GM18508 (cell line): ENCODE measurements around the gene BTG4.

ENCODE experiments used
- ATAC-seq: cut with Tn5 transposase; IDR thresholded peaks from one replicate; pipeline ENCODE4 v1.9.1; 2021; ENCODE audit warnings: moderate number of reproducible peaks; ENCODE audit not compliant: insufficient read depth, unreplicated experiment

The BTG4 gene

GRCh38 chr11:111457731-111458368, 54.3 kb downstream of the BTG4 start:
- no peak for ATAC-seq

DNA sequence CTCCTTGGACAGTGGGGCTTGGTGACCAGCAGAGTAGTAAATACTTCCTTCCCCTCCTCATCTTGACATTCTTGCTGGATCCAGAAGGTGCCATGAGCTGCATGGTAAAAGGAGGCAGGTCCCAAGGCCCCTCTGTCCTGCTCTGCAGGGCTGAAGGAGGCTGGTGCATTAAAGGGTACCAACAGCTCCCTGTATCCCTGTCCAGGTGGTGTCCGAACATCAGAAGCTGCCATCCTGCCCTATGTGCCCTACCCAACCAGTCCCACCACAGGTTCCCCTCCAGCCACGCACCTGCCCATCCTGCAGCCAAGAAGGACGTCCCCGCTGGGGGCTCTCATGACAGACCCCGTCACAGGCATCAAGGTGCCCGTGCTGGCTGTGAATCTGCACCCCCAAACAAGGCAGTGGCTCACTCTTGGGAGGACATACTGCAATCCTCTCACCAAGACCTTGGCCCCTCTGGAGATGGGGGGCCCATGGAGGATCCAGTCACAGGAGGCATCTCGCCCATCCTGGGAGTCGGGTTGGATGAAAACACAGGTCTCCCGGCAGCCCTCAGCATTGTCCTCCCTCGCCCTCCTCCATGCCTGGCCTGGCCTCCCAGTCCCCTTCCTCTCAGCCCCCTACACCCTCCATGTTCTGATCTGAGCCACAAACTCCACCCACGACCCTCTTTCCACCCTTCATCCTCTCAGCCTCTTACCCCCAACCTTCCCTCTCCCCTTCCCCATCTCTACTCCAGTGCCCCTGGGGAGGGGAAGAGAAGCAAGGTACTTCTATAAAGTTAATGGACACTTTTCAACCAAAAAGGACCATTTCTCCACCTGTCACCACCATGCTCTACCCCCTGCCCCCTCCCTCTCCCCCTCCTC, 55.1 kb downstream of the BTG4 start:
- ATAC-seq: no peak

DNA sequence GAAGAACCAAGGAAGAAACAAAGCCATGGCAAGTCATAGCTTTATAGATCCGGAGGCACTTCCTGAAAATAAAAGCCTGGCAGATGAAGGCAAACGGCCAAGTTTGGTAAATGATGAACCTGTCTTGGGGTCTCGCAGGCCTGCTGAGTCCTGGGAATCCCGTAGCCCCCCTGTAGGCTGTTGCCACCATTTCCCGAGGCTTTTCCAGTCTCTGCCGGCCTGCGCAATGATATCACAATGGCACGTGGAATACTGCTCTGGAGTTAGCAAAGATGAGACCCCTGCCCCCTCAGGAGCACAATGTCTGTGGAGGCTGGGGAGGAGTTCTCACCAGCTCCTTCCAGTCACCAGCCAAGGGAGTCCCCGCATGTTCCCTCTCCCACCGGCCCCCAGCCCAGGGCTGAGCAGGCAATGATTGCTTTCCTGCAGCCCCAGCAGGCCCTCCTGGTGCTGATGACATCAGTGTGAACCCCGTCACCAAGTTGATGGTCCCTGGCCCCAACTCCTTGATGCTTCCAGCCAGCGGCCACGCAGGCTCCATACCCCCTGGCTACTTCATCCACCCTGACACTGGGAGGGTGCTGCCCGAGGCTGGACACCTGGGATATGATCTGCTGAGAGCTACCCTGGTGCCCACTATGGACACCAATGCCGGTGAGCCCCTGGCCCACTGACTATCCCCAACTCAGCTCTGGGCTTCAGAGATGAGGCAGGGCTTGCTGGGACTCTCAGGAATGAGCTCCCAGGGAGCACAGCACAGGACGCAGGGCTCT, 55.9 kb downstream of the BTG4 start:
- no peak for ATAC-seq

GRCh38 chr11:111455291-111456085, 56.7 kb downstream of the BTG4 start:
- ATAC-seq: no peak

DNA sequence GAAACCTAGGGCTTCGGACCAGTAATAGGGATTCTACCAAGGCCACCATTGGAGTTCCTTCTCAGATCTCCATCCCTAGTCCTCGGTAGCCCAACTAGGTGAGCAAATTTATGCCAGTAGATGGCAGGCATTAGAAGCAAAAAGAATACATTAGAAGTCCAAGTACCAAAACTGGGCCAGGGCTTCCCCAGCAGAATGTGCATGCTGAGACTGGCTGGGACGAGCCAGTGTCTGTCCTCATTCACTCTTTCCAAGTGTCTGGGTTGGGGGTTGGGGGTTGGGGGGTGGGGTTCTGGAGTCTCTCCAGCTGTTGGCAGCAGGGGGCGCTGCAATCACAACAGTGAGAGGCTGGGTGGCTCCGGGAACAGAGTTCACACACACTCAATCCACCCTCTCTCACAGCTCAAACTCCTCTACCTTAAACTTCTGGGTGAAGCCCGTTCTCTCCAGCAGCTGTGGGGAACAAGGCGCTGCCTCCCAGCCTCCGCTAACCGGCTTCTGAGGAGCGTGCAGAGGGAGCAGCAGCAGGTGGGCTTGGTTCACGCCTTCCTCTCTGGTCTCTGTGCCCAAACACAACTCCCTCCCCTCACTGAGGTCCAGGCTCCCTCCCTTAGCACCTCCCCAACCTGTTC, 57.5 kb downstream of the BTG4 start:
- no peak for ATAC-seq

GRCh38 chr11:111452817-111453552, 59.2 kb downstream of the BTG4 start:
- no peak for ATAC-seq

DNA sequence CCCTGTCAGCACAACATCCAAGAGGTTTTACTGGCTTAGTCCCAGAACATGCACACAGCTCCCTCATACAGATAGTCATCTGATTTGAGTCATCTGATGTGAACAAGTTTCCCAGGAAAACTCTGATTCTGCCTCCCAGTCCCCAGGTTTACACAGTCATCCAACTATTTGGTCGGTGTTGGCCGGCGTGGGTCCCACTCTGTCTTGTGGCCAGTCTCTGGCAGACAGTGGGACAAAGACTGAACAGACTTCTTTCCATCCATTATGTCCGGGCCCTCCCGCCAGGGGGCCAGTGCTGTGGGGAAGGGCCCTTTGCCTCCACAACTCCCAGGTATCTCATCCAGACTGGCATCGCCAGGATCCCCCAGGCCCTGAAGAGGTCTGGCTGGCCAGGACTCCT, 60.0 kb downstream of the BTG4 start:
- ATAC-seq: no peak

GRCh38 chr11:111450480-111451320, 61.5 kb downstream of the BTG4 start:
- peak; percentile 66 for ATAC-seq

GRCh38 chr11:111449696-111450479, 62.3 kb downstream of the BTG4 start:
- ATAC-seq: no peak

GRCh38 chr11:111448831-111449557, 63.2 kb downstream of the BTG4 start:
- ATAC-seq: no peak

DNA sequence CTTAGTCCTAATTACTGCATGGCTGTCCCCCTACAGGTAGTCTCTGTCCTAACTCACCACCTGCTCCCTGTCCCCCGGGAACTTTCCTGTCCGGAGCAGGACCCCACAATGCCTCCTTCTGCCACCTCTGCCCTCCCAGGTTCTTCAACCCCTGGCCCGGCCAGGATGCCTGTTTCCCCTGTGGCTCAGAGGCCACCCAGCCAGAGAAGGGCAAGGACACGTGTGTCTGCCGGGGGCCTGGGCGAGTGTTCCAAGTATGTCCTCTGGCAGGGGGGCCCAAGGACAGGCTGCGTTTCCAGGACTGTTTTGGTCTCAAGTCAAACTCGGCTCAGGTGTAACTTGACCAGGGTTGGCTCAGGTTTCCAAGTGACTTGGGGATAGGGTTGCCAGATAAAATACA, 63.8 kb downstream of the BTG4 start:
- no peak for ATAC-seq

GRCh38 chr11:111447931-111448330, 64.3 kb downstream of the BTG4 start:
- ATAC-seq: no peak

DNA sequence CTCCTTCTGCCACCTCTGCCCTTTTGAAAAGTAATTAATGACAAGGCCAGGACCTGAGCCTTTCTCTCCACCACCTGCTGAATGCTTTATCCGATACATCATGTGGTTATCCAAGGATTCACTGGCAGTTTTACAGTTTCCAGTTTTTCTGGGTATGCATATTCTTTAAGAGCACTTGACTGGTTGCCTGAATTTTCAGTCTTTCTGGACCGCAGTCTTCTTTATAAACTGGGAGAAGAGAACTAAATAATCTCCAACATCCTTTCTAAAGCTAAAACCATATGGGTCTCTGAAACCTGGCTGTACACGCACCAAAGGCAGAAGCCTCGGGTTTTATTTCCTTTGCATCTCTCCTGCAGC, 65.1 kb downstream of the BTG4 start:
- no peak for ATAC-seq

DNA sequence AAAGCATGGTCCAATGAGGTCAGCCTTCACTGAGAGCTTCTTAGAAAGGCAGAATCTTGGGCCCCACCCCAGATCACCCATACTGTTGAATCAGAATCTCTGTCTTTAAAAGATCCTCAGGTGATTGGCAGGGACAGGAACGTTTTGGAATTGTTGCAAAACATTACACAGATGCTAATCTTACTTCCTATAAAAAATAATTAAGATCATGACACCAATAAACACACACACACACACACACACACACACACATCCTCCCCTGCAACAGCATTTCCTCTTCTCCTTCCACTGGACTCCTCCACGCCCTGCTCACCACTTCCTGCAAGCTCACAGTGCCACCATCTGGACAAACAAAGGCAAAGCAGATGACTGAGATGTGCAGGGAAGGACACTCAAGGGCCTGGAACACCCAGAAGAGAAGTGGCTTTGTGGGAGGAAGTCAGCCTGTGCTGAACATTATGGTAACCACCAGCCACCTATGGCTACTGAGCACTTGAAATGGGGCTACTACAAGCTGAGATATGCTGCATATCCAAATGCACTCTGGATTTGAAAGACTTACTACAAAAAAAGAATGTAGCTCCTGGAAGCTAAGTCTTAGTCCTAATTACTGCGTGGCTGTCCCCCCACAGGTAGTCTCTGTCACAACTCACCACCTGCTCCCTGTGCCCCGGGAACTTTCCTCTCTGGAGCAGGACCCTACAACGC, 65.6 kb downstream of the BTG4 start:
- ATAC-seq: peak; percentile 87

GRCh38 chr11:111445586-111445985, 66.6 kb downstream of the BTG4 start:
- ATAC-seq: no peak
